ENCODE data around the gene MKRN2OS.

- TF ChIP-seq MYNN (tag by site-specific recombination; IDR thresholded peaks at IDR 0.05; ENCODE audit: borderline replicate concordance), result no peak
- TF ChIP-seq ZNF302 (tag by site-specific recombination; IDR thresholded peaks at IDR 0.05; ENCODE audit: low read depth), result no peak
- no peak for TF ChIP-seq ZNF677 (tag by site-specific recombination; IDR thresholded peaks at IDR 0.05)
- no peak for TF ChIP-seq CTCF (tag by site-specific recombination; IDR thresholded peaks at IDR 0.05)
- TF ChIP-seq ZNF174 (tag by site-specific recombination; IDR thresholded peaks at IDR 0.05), result no peak
- no peak for TF ChIP-seq ZNF394 (tag by site-specific recombination; IDR thresholded peaks at IDR 0.05; ENCODE audit: borderline replicate concordance)
- no peak for TF ChIP-seq ZNF560 (tag by site-specific recombination; IDR thresholded peaks at IDR 0.05; ENCODE audit: borderline replicate concordance)
- no peak for TF ChIP-seq MZF1 (tag by site-specific recombination; IDR thresholded peaks at IDR 0.05; ENCODE audit: borderline replicate concordance)
- TF ChIP-seq PRDM6 (tag by site-specific recombination; IDR thresholded peaks at IDR 0.05), result no peak
- TF ChIP-seq ZNF221 (tag by site-specific recombination; IDR thresholded peaks at IDR 0.05; ENCODE audit: borderline replicate concordance), result no peak
- no peak for TF ChIP-seq ZNF639 (tag by site-specific recombination; IDR thresholded peaks at IDR 0.05)
Observed at GRCh38 chr3:12559520-12559919, 14.2 kb upstream of the MKRN2OS start.

All from HEK293 (cell line).